GM21576 (cell line): ENCODE results near the gene DUS2.
"Not testable (repeated sequence)": the region's sequence is repeated elsewhere in the genome, so short reads cannot be mapped to it uniquely, and the experiment has no call there.

Experiments
- ATAC-seq: cut with Tn5 transposase; IDR thresholded peaks from one replicate; pipeline ENCODE4 v1.9.1; 2021; ENCODE audit warnings: mild to moderate bottlenecking, moderate library complexity; ENCODE audit not compliant: unreplicated experiment

DUS2 gene

GRCh38 chr16:68022728-68023537 lies at the start of gene DUS2, which contains the start of gene DDX28:
DUS2 (plus strand) TSS chr16:68023284; CDS start chr16:68038024, 14,740 bp downstream.
DDX28 (minus strand) TSS chr16:68023232; CDS start chr16:68023202, 30 bp downstream.
- peak; percentile 79 for ATAC-seq

DNA sequence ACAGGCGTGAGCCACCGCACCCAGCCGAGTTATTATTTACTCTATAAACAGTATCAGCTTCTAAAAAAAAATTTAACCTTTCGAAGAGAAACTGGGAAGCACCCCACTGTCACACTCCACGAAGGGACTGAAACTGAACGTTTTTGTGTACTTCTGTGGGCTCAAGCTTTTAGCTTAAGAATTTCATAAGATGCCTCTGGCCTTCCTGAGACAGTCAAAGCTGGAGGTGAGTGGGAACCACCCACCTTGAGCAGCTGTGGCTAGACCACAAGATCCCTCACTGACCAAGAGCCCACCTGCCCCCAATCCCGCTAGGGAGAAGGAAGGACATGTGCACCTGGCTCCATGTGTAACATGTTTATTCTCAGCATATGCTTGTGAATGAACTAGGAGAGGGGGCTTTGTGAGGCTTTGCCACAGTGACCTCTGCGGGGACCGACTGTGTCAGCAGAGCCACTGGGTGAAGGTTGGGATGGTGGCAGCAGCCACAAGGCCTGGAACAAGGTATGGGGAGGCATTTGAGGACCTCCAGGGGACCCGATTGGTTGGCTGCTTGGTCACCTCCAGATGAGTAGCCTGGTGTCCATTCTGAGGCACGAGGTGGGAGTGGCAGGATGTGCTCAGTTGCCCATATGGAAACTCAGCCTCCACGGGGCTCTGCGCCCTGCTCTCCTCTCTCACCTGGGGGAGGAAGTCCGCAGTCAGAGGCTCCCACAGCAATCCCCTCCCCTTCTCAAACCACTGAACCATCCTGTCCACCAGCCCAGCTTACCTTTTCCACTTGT lies 47.6 kb upstream of the DUS2 start:
- ATAC-seq, result no peak

DNA sequence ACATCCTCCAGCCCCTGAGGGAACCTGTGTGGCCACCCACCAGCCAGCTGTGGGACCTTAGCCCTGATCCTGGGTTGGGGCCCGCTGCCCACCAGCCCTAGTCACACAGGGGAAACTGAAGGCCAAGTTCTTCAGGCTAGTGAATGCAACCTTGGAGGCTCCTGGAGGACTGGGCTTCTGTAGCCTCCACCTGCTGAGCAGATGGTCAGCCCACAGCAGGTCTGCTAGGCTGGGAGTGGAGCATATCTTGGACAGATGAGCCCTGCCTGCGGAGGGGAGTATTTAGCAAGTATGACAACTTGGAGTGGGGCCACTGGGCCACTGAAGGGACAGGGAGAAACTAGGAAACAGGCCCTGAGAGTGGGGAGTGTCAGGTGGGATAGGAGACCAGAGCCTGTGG lies 46.9 kb upstream of the DUS2 start:
- ATAC-seq, result no peak

GRCh38 chr16:67977005-67977404 lies 46.1 kb upstream of the DUS2 start:
- no peak for ATAC-seq

DNA sequence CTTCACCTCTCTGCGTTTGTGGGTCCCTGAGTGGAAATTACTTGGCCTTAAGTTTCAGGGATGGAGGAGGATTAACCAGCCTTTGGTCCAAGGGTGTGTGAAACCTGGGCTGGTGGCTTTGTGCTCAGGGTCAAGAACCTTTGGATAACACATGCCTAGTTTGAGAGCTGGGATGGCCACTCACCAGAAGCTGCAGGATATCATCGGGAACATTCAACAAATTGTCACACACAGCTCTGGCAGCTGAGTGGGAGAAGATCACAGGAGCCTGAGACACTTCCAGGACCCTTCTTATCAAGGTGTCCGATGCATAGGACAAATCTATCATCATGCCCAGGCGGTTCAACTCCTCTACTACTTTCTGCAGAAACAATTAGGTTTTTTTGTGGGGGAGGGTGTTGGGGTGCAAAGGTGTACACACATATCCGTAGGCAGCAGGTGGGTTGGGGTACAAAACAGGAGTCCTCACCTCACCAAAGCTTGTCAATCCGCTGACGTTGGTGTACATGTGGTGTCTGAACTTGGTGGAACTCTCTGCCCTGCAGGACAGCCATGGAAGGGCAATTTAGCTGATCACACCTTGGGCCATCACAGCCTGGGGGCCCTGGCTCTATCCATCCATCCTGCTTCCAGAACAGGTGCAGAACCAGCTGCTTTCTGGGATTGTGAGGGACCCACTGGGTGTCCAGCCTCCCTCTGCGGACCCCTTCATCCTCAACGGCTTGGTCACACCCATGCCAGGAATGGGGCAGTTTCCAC lies 45.4 kb upstream of the DUS2 start:
- ATAC-seq, result no peak

DNA sequence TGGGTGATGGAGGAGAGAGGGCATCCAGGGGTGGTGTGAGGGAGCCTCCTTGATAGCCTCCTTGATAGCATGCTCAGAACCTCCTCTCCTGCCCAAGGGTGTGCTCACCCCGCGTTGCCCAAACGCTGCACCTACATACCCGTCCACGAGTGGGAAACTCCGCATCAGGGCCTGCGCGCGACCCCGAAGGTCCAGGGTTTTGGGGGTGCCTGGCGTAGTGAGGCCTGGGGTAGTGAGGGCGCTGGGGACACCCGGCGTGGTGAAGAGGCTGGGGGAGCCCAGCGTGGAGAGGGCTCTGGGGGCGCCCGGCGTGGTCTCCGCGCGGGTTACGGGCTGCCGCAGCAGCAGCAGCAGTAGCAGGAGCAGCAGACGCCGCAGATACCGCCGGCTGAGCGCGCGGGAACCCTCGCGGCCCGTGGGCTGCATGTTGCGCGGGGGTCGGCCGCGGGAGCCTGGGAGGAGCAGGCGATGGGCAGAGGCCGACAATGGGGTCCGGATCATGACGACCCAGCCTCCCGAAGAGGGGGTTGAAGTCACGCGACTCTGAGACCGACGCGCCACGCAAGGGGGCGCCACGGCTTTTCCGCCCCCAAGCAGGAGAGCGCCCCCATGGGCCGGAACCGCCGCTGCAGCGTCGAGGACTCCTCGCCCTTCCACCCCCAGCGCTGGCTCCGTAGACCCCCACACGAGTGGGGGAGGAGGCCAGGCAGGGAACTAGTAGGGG lies 43.0 kb upstream of the DUS2 start, which contains the start of gene DPEP3:
Gene DPEP3 (minus strand): TSS at position 545 of the 724 bp plus-strand sequence. CDS start 119 bp downstream, at position 426.
- ATAC-seq, result no peak

DNA sequence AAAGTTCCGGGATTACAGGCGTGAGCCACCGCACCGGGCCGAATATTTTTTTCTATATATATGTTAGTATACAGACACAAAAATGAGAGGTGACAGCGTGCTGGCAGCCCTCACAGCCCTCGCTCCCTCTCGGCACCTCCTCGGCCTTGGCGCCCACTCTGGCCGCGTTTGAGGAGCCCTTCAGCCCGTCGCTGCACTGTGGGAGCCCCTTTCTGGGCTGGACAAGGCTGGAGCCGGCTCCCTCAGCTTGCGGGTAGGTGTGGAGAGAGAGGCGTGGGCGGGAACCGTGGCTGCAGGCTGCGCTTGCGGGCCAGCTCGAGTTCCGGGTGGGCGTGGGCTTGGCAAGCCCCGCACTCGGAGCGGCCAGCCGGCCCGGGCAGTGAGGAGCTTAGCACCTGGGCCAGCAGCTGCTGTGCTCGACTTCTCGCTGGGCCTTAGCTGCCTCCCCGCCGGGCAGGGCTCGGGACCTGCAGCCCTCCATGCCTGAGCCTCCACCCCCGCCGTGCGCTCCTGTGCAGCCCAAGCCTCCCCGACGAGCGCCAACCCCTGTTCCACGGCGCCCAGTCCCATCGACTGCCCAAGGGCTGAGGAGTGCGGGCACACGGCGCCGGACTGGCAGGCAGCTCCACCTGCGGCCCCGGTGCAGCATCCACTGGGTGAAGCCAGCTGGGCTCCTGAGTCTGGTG lies 40.9 kb upstream of the DUS2 start:
- no peak for ATAC-seq

- no peak for ATAC-seq
Observed at GRCh38 chr16:67986949-67987348, 36.1 kb upstream of the DUS2 start.

- no peak for ATAC-seq
Observed at GRCh38 chr16:67987460-67988160, 35.5 kb upstream of the DUS2 start.

- ATAC-seq, result no peak
Observed at GRCh38 chr16:67988675-67989074, 34.4 kb upstream of the DUS2 start.

DNA sequence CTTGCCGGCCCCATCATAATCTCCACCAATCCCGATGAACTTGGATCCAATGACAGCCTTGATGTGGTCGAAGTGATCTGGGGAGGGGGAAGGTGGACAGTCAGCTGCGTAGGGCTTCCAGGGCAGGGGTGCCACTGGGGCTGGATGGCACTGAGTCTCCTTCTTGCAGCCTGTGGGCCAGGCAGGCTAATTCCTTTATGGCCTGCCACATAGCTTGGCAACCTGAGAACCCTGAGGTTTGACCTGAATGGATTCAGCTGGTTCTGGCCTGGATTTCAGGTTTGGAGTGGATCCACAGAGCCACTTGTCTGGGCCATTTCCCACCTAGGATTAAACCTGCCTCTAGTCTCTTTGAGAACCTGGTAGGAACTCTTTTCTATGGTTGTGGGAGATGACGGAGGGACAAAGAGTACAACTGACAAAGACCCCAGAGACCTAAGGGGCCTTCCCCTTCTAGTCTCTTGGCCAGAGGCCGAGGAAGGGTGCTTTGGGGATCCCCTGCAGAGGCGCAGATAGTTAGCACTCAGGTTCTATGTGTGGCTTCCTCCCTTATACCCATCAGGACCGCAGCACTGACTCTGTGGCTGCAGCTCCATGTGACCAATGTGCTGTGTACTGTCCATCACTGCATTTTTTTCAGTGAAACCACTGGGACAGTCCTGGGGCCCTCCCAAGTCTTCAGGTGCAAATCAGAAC lies 33.6 kb upstream of the DUS2 start:
- no peak for ATAC-seq

DNA sequence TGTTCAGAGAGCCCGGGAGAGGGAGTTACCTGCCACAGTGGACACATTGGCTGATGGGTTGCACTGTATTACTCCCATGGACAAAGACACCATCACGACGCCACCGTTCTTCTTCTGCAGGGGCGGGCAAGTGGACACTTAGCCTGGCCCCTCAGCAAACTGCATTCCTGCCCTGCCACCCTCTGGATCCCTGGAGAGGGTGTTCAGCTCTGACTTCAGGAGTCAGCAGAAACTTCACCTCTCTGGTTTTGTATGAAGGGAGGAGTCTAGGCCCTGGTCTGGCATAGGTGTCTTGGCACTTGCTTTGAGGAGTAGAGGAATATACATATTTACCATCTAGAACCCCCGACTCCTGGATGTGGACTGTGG lies 33.1 kb upstream of the DUS2 start:
- ATAC-seq, result no peak

GRCh38 chr16:67992661-67993206 lies 30.4 kb upstream of the DUS2 start:
- ATAC-seq, result no peak

DNA sequence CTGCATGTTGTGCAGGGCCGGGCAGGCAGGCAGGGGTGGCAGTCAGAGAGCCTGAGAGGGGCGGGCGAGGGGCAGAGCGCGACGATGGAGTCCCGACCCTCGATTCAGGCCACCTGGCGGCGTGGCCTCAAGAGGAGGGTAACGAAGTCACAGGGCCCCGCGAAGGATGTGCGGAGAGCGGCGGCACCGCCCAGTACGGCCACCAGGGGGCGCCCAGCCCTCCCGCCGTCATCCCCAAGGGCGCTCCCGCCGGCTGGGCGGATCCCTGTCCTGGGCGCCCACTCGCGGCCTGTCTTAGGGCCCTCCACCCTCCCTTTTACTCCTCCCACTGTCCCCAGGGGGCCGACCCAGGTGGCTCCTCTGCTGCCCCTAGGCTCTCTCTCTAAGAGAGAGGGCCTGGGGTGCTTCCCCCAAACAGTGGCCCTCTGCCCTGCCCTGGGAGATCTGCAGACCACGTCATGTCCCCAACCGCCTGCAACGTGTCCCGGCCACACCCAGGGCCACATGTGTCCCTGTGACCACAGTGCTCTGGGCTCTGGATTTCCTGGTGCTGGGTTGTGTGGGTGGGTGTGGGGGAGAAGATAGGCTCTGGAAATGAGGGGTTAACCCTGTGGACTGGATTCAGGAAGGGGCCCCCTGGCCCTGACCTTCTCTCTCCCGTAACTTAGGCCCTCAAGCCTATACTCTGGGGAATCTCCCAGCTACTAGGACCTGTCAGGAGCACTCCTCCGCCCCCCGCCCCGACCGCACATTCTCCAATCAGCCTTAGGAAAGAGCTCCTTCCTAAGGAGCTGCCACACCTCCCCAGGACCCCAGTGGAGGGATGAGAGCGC lies 29.7 kb upstream of the DUS2 start:
- ATAC-seq, result peak; percentile 62

DNA sequence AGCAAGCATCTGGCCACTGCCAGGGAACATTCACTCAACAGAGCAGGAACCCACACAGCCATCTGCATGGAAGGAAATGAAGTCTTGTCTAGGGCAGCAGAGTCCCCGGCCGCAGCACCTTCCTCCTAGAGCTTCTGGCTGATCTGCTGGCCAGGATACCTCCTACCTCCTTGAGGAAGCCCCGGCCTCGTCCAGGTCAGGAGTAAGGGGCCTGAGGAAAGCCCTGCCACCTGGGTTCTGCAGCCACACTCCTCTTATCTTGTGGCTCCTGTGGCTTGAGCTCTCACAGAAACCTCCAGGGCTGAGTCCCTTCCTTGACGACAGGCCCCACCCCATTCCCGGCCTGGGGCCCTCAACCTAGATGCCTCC lies 29.1 kb upstream of the DUS2 start:
- not testable (repeated sequence) for ATAC-seq

GRCh38 chr16:67995423-67995822 lies 27.7 kb upstream of the DUS2 start:
- ATAC-seq, result no peak

GRCh38 chr16:67996666-67997065 lies 26.4 kb upstream of the DUS2 start:
- no peak for ATAC-seq
